Measurements from ENCODE around the gene SMARCAD1. TPM values are rescaled to one million over a fixed set of nuclear protein-coding genes. Genes with fewer than 3 reads are reported as not detected.

Gene SMARCAD1
- total RNA-seq, 6 experiments from 2014 or later = 7.2 to 10.4 (median 9.6) TPM

DNA sequence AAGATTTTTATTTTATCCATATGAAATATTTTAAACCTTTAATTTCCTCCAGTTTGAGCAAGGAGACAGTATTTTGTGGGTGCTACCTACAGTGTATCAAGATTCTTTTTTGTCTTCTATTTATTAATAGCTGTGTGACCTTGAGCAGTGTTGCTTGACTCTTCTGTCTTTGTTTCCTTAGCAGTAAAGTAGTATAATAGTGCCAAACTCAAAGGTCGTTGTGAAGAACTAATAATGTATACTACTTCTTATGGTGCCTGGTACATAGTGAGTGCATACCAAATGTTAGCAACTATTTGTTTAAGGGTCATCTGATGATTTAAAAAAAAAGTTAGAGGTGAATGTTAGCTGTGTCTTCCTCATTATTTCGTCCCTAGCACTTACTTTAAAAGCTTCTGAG, 30.5 kb downstream of the SMARCAD1 start:
- ATAC-seq = no peak
- intact Hi-C loops (cut with DNase I) = no loop called here
- no peaks in the 10 kb centered on the region for H3K9me3 ChIP-seq
- no peaks in the 10 kb centered on the region for H3K4me1 ChIP-seq
- DNase-seq = no peak
- H3K27ac ChIP-seq = no peak overlapping the region
- 55% methylated on average over 2 of the region's 2 CpGs for WGBS (ENCODE audit: insufficient coverage, low coverage, low lambda C conversion rate, missing lambda C conversion rate)
- peaks cover 0 to 29% (median 6%) of the 10 kb centered on the region in 4 donors for H3K36me3 ChIP-seq
- TF ChIP-seq CTCF (IDR thresholded peaks at IDR 0.05) (no peak), POLR2A (IDR thresholded peaks at IDR 0.05) (no peak)
- no peak overlapping the region for H3K4me3 ChIP-seq
- no peaks in the 10 kb centered on the region for H3K27me3 ChIP-seq

- TF ChIP-seq CTCF (IDR thresholded peaks at IDR 0.05) (no peak), POLR2A (IDR thresholded peaks at IDR 0.05) (no peak)
- no peak for ATAC-seq
- DNase-seq = no peak
- Histone ChIP-seq H3K27ac (no peak overlapping the region), H3K36me3 (peaks cover 0 to 44% (median 4%) of the 10 kb centered on the region in 4 donors), H3K4me1 (no peaks in the 10 kb centered on the region), H3K9me3 (no peaks in the 10 kb centered on the region), H3K27me3 (no peaks in the 10 kb centered on the region), H3K4me3 (no peak overlapping the region)
- intact Hi-C loops (cut with DNase I) = no loop called here
Observed at GRCh38 chr4:94240384-94240783, 32.7 kb downstream of the SMARCAD1 start.

- WGBS (ENCODE audit: insufficient coverage, low coverage, low lambda C conversion rate, missing lambda C conversion rate) = 81% methylated on average over 3 of the region's 3 CpGs
- Histone ChIP-seq H3K27me3 (no peaks in the 10 kb centered on the region), H3K36me3 (peaks cover 0 to 38% (median 2%) of the 10 kb centered on the region in 4 donors), H3K9me3 (no peaks in the 10 kb centered on the region), H3K27ac (no peak overlapping the region), H3K4me1 (no peaks in the 10 kb centered on the region), H3K4me3 (no peak overlapping the region)
- DNase-seq (no peak), ATAC-seq (no peak)
- intact Hi-C loops (cut with DNase I) = no loop called here
- TF ChIP-seq CTCF (IDR thresholded peaks at IDR 0.05) (no peak), POLR2A (IDR thresholded peaks at IDR 0.05) (no peak)
Observed at GRCh38 chr4:94244087-94244828, 36.6 kb downstream of the SMARCAD1 start.

GRCh38 chr4:94244829-94245185, 37.1 kb downstream of the SMARCAD1 start:
- H3K36me3 ChIP-seq = peaks cover 0 to 42% (median 2%) of the 10 kb centered on the region in 4 donors
- H3K9me3 ChIP-seq = no peaks in the 10 kb centered on the region
- intact Hi-C loops (cut with DNase I) = no loop called here
- ATAC-seq (no peak), DNase-seq (no peak)
- no peaks in the 10 kb centered on the region for H3K4me1 ChIP-seq
- H3K4me3 ChIP-seq = no peak overlapping the region
- TF ChIP-seq POLR2A (IDR thresholded peaks at IDR 0.05) (no peak), CTCF (IDR thresholded peaks at IDR 0.05) (no peak)
- no peak overlapping the region for H3K27ac ChIP-seq
- no peaks in the 10 kb centered on the region for H3K27me3 ChIP-seq
- 82% methylated on average over 2 of the region's 2 CpGs for WGBS (ENCODE audit: insufficient coverage, low coverage, low lambda C conversion rate, missing lambda C conversion rate)

GRCh38 chr4:94251094-94251493, 43.4 kb downstream of the SMARCAD1 start:
- H3K27me3 ChIP-seq = no peaks in the 10 kb centered on the region
- intact Hi-C loops (cut with DNase I) = no loop called here
- no peaks in the 10 kb centered on the region for H3K4me1 ChIP-seq
- ATAC-seq = no peak
- no peak for TF ChIP-seq POLR2A (IDR thresholded peaks at IDR 0.05)
- no peak for TF ChIP-seq CTCF (IDR thresholded peaks at IDR 0.05)
- H3K36me3 ChIP-seq = peaks cover 0 to 24% (median 3%) of the 10 kb centered on the region in 4 donors
- DNase-seq = no peak
- no peak overlapping the region for H3K27ac ChIP-seq
- H3K9me3 ChIP-seq = no peaks in the 10 kb centered on the region
- H3K4me3 ChIP-seq = no peak overlapping the region

All from right lobe of liver (tissue), 6 donors.